Renal pelvis (tissue), 4 donors: ENCODE data around the gene PAGE2. TPM values are rescaled to one million over a fixed set of nuclear protein-coding genes. Genes with fewer than 3 reads are reported as not detected.
"Not testable (repeated sequence)": the region's sequence is repeated elsewhere in the genome, so short reads cannot be mapped to it uniquely, and the experiment has no call there.

Experiments
- DNase-seq: peaks from one replicate; pipeline ENCODE4 v3.0.0-alpha.2; 2013
- polyA plus RNA-seq, 3 donors: library from polyadenylated mRNA; unstranded; fragments of 120-200 nt; gene quantifications; one replicate each; pipeline ENCODE4 v1.2.1, GENCODE V29; 2013; ENCODE audit not compliant: insufficient read length in 3 of 3

The PAGE2 gene
- polyA plus RNA-seq, 3 donors, result not detected

DNA sequence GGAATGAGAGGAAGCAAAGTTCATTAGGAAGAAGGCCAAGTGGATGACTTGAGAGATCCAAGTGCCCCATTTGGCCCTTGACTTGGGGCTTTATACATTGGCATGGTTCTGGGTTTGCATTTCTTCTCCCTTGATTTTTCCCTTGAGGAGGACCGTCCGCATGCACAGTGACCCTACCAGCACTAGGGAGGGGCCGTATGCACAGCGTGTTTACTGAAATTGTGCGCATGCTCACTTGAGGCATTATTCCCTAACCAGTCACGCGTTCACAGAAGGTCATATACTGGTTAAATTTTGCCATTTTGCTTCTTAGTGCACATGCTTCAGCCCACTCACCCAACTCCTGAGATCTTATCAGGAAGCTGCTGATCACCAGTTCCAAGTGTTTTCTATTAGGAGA is 35.1 kb downstream of the PAGE2 start:
- DNase-seq, result no peak

DNA sequence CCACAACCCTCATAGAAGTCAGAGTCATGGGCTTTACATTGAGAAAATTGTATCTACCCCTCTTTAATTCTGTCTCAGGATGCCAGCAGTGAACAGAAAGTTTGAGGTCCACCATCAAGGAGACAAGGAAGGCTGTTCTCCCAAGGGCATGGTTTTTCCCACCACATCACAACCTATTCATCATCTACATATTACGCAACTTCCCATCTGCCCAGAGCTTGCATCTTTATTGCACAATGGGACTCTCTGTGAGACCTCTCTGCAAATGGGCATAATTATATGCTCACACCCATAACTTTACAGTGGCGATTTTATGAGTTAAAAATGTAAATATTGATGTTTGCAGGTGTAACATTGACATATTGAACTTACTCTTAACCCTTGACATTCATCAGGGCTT is 38.9 kb downstream of the PAGE2 start:
- DNase-seq, result no peak

DNA sequence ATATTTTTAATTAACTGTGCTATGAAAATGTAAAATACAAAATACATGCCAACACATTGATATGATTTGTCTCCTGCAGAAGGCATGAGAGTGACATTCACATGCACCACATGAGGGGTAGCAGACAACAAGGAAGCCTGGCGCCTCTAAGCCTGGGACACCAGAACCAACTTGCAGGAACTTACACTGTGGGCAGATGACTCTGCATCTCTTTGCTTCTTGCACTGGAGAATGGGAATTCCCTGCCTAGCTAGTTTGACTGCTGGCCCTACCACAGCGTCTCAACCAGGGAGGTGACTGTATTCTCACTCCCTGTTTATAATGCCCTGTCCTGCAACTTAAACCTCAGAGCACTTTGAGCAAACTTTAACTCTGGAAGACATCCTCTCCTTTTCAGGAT is 40.5 kb downstream of the PAGE2 start:
- DNase-seq, result no peak

DNA sequence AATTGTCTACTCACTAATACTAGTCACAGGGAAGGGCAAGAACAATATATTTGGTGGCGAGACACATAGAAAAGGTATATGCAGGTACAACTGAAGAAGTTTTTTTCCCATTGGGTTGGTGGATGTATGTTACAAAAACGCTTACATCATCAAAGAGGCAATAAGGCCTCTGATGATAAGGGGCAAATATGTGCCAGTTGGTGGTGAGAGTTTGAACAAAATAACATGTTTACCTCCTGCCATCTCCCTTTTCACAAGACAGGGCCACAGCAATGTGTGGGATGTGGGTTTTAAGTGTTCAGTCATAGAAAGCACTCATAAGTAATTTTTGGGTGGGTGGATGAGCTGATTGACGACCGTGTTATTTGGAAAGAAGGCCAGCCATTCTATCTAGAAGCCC is 41.7 kb downstream of the PAGE2 start:
- DNase-seq, result no peak

DNA sequence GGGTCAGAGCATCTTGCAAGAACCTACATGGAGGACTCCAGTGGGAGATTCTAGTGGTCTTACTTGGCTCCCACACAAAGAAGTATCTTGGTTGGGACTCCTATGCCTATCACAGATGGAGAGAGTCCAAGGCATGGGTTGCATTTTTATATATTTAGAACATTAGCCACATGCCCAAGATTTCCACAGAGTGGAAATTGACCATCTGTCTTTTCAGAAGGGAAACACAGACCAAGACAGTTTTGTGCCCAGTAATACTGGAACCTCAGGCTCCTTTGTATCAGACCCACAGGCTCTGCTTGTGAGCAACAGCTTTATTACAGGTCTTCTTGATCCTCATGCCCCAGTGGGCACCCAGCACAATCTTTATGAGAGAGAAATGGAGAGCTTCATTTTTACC is 43.6 kb downstream of the PAGE2 start:
- no peak for DNase-seq

DNA sequence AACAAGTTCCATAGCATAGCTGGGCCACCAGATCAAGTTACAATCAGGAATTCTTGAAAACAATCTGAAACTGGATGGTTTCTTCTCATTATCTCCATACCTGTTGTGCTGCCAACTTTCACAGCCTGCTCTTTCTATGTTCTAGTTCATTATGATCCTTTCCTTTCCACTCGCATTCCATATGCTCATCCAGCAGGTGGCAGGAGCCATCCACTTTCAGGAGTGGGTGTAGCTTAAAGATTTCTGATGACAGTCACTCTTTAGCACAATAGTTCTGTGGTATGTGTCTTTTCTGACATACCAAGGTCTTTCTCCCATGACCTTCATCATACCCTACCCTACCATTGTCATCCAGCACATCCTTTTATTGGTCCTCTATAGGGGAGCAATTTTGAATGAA is 46.4 kb downstream of the PAGE2 start:
- DNase-seq, result peak; percentile 40

DNA sequence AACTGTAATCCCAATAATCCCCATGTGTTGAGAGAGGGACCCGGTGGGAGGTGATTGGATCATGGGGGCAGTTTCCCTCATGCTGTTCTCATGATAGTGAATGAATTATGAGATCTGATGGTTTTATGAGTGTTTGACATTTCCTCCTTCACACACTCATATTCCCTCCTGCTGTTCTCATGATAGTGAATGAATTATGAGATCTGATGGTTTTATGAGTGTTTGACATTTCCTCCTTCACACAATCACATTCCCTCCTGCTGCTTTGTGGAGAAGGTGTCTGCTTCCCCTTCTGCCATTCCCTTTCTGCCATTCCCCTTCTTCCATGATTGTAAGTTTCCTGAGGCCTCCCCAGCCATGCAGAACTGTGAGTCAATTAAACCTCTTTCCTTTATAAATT is 52.0 kb downstream of the PAGE2 start:
- not testable (repeated sequence) for DNase-seq

Other genes starting within 250 kb of the PAGE2 start
- 100 to 1,000 TPM; 111 to 124 (median 114) TPM for gene TRO, start 168.2 kb upstream of the PAGE2 start, polyA plus RNA-seq
- under 1 TPM; 0.51 to 0.65 (median 0.61) TPM for gene PFKFB1, start 94.8 kb upstream of the PAGE2 start, polyA plus RNA-seq
- 10 to 100 TPM; 16.0 to 18.4 (median 18.4) TPM for gene APEX2, start 88.7 kb upstream of the PAGE2 start, polyA plus RNA-seq
- gene ALAS2, start 58.0 kb upstream of the PAGE2 start, polyA plus RNA-seq, result 10 to 100 TPM; 10.8 to 11.3 (median 11.0) TPM
- gene PAGE2B, start 14.0 kb upstream of the PAGE2 start, polyA plus RNA-seq, result not detected
- gene PAGE5, start 131.3 kb downstream of the PAGE2 start, polyA plus RNA-seq, result not detected
- not detected for gene PAGE3, start 175.9 kb downstream of the PAGE2 start, polyA plus RNA-seq